CD1c-positive myeloid dendritic cell (primary cell): ENCODE results near the gene IRS1.

Experiments
- DNase-seq: peaks from one replicate; pipeline ENCODE4 v3.0.0-alpha.2; 2016; ENCODE audit errors: extremely low spot score

The IRS1 gene

DNA sequence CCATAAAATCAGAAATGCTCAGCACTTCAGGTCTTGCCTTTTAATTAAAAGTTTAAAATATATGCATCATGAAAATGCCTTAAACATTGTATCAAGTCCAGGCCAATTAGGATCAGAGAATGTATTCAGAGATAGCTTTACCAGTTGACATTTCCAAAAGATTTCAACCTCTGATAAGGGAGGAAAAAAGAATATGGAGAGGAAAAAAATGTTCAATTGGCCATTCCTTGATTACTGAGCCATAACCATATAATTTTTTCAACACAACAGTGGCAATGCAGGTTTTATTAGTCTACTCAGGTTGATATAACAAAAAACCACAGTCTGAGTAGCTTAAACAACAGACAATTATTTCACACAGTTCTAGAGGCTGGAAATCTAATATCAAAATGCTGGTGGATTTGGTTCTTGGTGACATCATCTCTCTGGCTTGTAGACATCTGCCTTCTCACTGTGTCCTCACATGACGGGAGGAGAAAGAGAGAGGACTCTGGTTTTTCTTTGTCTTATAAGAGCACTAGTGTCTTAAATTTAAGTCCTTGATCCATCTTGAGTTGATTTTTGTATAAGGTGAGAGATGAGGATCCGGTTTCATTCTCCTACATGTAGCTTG lies 111.9 kb downstream of the IRS1 start:
- DNase-seq, result no peak

DNA sequence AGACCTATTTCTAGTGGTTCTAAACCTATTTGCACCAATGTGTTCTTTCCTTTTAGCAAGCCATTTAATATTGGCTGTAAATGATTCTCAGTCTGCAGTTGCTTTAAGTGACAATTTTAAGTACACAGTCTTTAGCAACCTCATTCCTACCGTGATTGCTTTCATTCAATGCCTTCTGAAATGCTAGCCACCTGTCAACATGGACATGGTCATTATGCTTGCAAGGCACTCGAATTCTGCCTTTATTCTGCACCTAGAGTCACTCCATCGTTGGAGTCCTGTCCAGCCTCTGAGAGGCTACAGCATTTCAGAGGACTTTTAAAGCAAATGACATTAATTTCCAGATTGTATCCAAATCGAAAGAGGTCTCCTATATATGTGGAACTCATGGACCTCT lies 115.1 kb downstream of the IRS1 start:
- DNase-seq, result no peak

DNA sequence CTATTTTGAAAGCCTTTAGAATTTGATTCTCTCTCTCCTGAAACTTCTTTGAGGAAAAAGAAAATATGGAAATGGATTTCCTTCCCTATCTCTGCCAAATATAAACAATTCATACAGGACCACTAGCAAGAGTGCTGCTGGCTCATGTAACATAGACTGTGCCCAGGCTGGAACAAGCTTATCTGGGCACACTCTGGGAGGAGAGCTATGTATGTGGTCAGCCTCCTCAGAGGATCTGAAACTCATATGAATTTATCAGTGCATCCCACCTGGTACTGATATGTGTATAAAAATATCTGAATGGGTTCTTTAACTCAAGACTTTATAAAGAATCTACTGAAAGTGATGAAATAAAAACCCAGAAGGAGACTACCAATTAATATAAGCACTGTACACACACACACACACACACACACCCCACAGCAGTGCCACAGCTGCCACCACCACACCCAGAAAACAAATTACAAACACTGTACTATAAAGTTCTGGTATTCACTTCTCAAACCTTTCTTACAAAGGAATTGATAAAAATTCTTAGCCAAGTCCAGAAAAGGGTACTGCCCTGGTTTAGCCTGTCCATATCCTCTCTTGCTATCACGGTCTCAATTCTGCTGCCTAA lies 115.6 kb downstream of the IRS1 start:
- no peak for DNase-seq

DNA sequence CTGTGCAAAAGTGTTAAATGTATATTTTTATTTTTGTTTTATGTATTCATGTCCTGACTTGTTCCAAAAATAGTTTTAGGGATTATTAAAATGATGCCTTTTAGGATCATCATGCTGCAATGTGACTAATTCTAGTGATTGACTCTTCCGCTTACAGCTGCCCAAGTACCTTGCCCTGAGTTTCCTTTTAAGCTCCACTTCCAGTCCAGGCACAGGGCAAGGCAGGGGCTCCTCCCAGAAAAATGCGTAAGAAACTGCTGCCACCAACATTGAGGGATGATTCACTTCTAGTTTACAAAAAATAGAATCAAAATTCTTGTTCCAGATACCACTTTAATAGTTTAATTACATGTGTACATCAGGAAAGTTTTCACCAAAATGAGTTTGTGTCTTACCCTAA lies 116.4 kb downstream of the IRS1 start:
- no peak for DNase-seq
